ENCODE results near the gene NR5A1.

GRCh38 chr9:124527781-124528180, 20.6 kb upstream of the NR5A1 start:
- TF ChIP-seq BCL3 (IDR thresholded peaks at IDR 0.05; ENCODE audit: borderline replicate concordance, insufficient read depth, low read depth, low read length, poor library complexity, severe bottlenecking), result no peak
- TF ChIP-seq CREB1 (IDR thresholded peaks at IDR 0.05; ENCODE audit: low read depth), result no peak
- no peak for TF ChIP-seq EZH2 (IDR thresholded peaks at IDR 0.05; ENCODE audit: borderline replicate concordance, control insufficient read depth, low read depth, low read length)
- TF ChIP-seq USF2 (IDR thresholded peaks at IDR 0.05; ENCODE audit: borderline replicate concordance, low read depth, low read length), result no peak
- no peak for TF ChIP-seq SIN3A (IDR thresholded peaks at IDR 0.05; ENCODE audit: low read depth, low read length)
- TF ChIP-seq NFYA (IDR thresholded peaks at IDR 0.05; ENCODE audit: borderline replicate concordance, low read depth, low read length), result no peak
- no peak for TF ChIP-seq NR2C2 (IDR thresholded peaks at IDR 0.05; ENCODE audit: borderline replicate concordance, control insufficient read depth, insufficient read length, low read depth)
- no peak for TF ChIP-seq RAD51 (IDR thresholded peaks at IDR 0.05)
- no peak for TF ChIP-seq RFX5 (IDR thresholded peaks at IDR 0.05; ENCODE audit: low read depth, low read length)
- TF ChIP-seq POLR2A (IDR thresholded peaks at IDR 0.05; ENCODE audit: low read depth, low read length), result no peak
- no peak for TF ChIP-seq SP1 (IDR thresholded peaks at IDR 0.05; ENCODE audit: low read depth, low read length)
- no peak for TF ChIP-seq EP300 (IDR thresholded peaks at IDR 0.05; ENCODE audit: borderline replicate concordance in 1 of 2, control insufficient read depth in 1 of 2, low read depth in 2 of 2, low read length in 2 of 2)
